ENCODE measurements around the gene C16orf89. TPM values are rescaled to one million over a fixed set of nuclear protein-coding genes. Genes with fewer than 3 reads are reported as not detected.
A peak's percentile ranks its signal among the peaks of the same experiment; 100 is the strongest.
"Not testable (repeated sequence)": the region's sequence is repeated elsewhere in the genome, so short reads cannot be mapped to it uniquely, and the experiment has no call there.

C16orf89 gene
- total and polyA plus RNA-seq, 5 donors: 3.2 to 10.9 (median 9.2) TPM

DNA sequence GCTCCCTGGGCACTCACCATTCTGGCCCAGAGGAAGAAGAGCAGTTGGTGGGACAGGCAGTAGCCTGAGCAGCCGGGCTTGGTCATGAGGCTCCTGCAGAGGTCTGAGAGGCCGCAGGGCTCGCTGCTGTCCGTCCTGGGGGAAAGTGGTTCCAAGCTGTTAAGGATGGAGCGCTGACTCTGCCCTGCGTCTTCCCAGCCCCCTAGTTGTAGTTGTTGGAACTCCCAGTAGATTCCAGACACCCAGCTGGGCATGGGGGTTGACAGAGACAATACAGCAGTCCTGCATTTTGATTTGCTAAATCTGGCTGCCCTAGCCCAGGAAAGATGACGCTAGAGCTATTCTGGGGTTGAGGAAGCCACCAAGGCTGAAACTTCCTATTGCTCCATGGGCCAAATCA lies 7.3 kb downstream of the C16orf89 start:
- H3K27ac ChIP-seq (ENCODE audit: low read length): no peak overlapping the region
- intact Hi-C loops (cut with DNase I): no loop called here
- no peak for ATAC-seq
- H3K4me1 ChIP-seq (ENCODE audit: control insufficient read depth, insufficient read depth, low read length): no peaks in the 10 kb centered on the region
- WGBS: 32% methylated on average over 7 of the region's 7 CpGs
- no peak for DNase-seq
- H3K9me3 ChIP-seq (ENCODE audit: control insufficient read depth, low read length): no peaks in the 10 kb centered on the region
- H3K4me3 ChIP-seq (ENCODE audit: low read length): no peak overlapping the region
- no peaks in the 10 kb centered on the region for H3K27me3 ChIP-seq (ENCODE audit: control insufficient read depth, insufficient read depth)

DNA sequence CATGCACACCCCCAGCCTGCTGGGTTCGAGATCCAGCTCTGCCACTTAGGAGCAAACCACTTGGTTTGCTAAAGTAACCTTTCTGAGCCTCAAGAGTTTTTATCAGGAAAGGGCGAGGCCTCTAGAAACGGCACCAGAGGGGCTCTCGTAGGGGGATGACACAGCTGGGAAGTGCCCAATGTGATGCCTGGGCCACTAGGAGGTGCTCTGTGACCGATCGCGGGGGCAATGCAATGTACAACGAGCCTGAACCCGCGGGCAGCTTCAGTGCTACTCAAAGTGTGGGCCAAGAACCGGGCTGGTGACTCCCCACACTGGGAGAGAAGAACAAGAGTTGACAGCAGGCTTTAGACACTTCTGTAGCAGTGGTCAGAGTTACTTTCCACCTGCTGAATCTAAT lies 9.4 kb downstream of the C16orf89 start:
- no peaks in the 10 kb centered on the region for H3K27me3 ChIP-seq (ENCODE audit: control insufficient read depth, insufficient read depth)
- no peak overlapping the region for H3K4me3 ChIP-seq (ENCODE audit: low read length)
- peak in 1 of 3 donors; percentile 56 for DNase-seq
- no peaks in the 10 kb centered on the region for H3K4me1 ChIP-seq (ENCODE audit: control insufficient read depth, insufficient read depth, low read length)
- ATAC-seq: peak; percentile 43 to 51
- no peaks in the 10 kb centered on the region for H3K9me3 ChIP-seq (ENCODE audit: control insufficient read depth, low read length)
- intact Hi-C loops (cut with DNase I): no loop called here
- no peak overlapping the region for H3K27ac ChIP-seq (ENCODE audit: low read length)
- 12% methylated on average over 11 of the region's 11 CpGs for WGBS

DNA sequence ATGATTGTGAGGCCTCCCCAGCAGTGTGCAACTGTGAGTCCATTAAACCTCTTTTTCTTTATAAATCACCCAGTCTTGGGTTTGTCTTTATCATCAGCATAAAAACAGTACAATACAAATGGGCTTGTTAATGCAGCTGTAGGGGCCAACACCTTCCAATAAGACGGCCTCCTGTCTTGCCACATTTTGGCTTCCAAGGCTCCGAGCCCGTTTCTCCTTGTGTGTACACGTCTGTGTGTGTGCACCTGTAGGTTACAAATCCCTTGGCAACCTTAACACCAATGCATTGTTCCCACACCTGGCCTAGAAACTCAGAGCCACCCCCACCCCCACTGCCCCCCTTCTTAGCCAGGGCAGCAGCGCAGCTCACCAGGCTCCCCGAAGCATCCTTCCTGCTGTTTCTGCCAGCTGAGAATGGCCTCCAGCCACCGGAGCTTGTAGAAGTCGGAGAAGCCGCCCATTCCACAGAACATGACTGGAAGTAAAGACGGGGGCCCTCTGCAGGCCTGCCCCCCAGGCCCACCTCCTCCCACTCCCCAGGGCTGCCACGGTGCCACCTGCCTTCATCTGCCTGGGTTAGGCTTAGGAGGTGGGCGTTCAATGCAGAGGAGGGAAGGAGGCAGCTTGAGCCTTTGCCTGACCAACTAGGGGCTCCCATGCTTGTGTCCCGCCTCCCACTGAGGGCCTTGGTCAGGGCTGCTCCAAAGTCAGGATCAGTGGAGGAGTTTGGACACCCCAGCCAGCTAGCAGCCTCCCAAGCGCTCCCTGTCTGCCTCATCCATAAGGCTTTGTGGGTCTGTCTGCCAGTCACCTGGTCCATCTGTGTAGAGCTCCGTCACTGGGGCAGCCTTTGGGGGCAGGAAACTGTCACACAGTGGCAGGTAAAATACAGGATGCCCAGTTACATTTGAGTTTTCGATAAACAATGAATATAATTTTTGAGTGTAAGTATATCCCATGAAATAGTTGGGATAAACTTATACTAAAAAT lies 10.6 kb downstream of the C16orf89 start:
- DNase-seq (no peak), ATAC-seq (no peak)
- H3K9me3 ChIP-seq (ENCODE audit: control insufficient read depth, low read length): no peaks in the 10 kb centered on the region
- intact Hi-C loops (cut with DNase I): no loop called here
- H3K27me3 ChIP-seq (ENCODE audit: control insufficient read depth, insufficient read depth): no peaks in the 10 kb centered on the region
- H3K4me3 ChIP-seq (ENCODE audit: low read length): no peak overlapping the region
- 88% methylated on average over 16 of the region's 16 CpGs for WGBS
- H3K4me1 ChIP-seq (ENCODE audit: control insufficient read depth, insufficient read depth, low read length): no peaks in the 10 kb centered on the region
- H3K27ac ChIP-seq (ENCODE audit: low read length): no peak overlapping the region

DNA sequence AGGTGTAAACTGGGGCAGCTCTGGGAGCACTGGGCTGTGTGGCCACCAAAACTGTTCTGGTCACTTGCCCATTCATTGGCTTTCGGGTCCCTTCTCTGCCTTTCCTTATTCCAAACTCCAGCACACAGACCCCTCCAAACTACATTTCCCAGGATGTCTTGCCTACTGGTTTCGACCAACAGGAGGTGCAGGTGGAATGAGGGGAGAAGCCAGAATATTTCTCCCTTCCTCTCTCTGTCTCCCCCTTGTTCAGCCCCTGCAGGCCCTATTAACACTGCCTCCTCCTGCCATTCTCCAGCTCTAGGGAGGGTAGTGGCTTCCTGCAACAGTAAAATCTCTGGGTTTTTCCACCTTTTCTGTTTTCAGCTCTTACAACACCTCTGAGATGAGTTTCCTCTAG lies 18.8 kb downstream of the C16orf89 start:
- Histone ChIP-seq H3K4me3 (ENCODE audit: low read length) (no peak overlapping the region), H3K27ac (ENCODE audit: low read length) (no peak overlapping the region), H3K27me3 (ENCODE audit: control insufficient read depth, insufficient read depth) (no peaks in the 10 kb centered on the region), H3K4me1 (ENCODE audit: control insufficient read depth, insufficient read depth, low read length) (no peaks in the 10 kb centered on the region), H3K9me3 (ENCODE audit: control insufficient read depth, low read length) (no peaks in the 10 kb centered on the region)
- WGBS: 79% methylated on average over 2 of the region's 2 CpGs
- intact Hi-C loops (cut with DNase I): no loop called here
- DNase-seq (no peak), ATAC-seq (no peak)

DNA sequence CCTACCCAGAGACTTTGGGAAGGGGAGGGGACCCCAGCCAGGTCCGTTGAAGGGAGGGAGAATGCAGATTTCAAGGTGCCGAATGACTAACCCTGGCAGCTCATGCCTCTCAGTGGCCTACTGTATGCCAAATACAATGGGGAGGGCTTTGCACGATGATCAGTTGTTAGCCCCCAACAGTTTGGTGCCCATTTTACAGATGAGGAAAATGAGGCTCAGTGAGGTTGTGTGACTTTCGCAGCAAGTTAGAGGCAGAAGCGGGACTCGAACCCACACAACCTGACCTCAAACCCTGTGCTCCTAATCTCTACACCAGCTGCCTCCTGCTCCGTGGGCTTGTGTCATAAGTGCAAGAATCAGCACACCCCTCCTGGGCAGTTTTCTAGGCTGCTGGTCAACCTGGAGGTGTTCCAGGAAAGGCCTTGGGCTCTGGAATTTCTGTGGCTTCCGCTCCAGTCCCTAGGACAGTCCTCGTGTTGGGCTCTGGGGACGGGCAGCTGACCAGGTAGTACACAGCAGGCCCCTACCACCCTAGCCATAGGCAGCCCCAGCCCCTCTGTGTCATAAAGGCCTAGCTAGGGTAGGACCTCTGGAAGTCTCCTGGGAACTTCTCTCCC lies 20.1 kb downstream of the C16orf89 start:
- no peak overlapping the region for H3K27ac ChIP-seq (ENCODE audit: low read length)
- no peaks in the 10 kb centered on the region for H3K4me1 ChIP-seq (ENCODE audit: control insufficient read depth, insufficient read depth, low read length)
- 88% methylated on average over 10 of the region's 10 CpGs for WGBS
- peak in 1 of 3 donors; percentile 26 for DNase-seq
- H3K9me3 ChIP-seq (ENCODE audit: control insufficient read depth, low read length): no peaks in the 10 kb centered on the region
- no peak overlapping the region for H3K4me3 ChIP-seq (ENCODE audit: low read length)
- no peak for ATAC-seq
- intact Hi-C loops (cut with DNase I): no loop called here
- H3K27me3 ChIP-seq (ENCODE audit: control insufficient read depth, insufficient read depth): no peaks in the 10 kb centered on the region

DNA sequence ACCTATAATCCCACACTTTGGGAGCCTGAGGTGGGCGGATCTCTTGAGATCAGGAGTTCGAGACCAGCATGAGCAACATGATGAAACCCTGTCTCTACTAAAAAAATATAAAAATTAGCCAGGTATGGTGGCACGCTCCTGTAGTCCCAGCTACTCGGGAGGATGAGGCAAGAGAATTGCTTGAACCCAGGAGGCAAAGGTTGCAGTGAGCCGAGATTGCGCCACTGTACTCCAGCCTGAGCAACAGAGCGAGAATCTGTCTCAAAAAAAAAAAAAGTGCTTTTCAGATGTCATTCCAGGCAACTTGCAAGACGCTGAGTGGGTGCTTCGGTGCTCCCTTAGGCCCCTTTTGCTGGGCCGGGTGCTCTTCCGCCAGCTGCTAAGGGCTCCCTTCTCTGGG lies 21.2 kb downstream of the C16orf89 start:
- ATAC-seq; H3K4me3 ChIP-seq (ENCODE audit: low read length); H3K27me3 ChIP-seq (ENCODE audit: control insufficient read depth, insufficient read depth); H3K27ac ChIP-seq (ENCODE audit: low read length); intact Hi-C loops (cut with DNase I); DNase-seq; H3K9me3 ChIP-seq (ENCODE audit: control insufficient read depth, low read length); H3K4me1 ChIP-seq (ENCODE audit: control insufficient read depth, insufficient read depth, low read length): not testable (repeated sequence)
- WGBS: 93% methylated on average over 11 of the region's 11 CpGs

DNA sequence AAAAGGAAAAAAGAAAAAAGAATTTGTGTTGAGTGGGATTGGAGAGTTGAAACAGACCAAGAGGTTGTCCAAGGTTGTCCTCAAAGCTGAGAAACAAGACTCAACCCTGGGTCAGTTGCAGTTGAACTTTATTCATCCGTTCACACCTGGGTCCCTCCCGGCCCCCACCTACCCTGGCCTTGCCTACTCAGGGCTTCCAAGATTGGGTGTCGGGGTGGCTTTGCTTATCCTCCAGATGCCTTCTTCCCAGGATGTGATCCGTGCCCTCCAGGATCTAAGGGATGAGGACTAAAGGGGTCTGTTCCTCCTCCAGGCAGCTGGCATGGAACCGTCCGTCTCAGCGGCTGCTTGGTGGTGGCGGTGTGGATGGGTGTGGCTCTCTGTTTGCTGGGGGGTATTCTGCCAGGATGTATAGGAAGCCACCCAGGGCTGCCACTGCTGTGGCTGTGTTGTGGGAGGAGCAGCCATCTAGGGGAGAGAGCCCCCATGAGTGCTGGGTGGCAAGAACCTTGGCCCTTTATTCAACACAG lies 21.7 kb downstream of the C16orf89 start:
- DNase-seq: peak in 1 of 3 donors; percentile 28
- WGBS: 93% methylated on average over 8 of the region's 8 CpGs

DNA sequence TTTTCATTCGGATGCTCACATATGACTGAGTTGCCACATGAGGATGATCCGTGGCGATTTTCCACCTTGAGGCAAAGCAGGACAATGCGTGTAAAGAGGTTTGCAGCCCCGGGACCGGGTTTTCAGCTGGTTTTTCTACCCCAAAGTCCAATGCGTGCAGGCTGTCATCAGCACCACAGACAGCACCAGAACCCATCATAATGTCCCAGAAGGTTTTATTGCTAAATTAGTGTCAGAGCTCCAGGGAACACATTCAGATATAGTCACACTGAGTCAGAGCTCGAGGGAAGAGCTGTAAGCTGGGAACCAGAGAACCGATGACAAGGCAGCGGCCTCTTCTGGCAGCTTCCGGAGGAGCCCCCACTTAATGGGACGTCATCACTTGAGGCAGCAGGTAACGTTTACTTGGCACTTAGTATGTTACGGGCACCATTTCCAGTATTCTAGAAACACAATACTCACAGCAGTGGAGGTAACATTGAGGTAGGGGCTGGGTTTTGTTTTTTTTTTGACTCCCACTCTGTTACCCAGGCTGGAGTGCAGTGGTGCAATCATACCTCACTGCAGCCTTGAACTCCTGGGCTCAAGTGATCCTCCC lies 23.1 kb downstream of the C16orf89 start:
- Histone ChIP-seq H3K4me1 (ENCODE audit: control insufficient read depth, insufficient read depth, low read length) (no peaks in the 10 kb centered on the region), H3K27me3 (ENCODE audit: control insufficient read depth, insufficient read depth) (no peaks in the 10 kb centered on the region), H3K9me3 (ENCODE audit: control insufficient read depth, low read length) (no peaks in the 10 kb centered on the region), H3K4me3 (ENCODE audit: low read length) (no peak overlapping the region), H3K27ac (ENCODE audit: low read length) (no peak overlapping the region)
- 71% methylated on average over 14 of the region's 14 CpGs for WGBS
- DNase-seq (peak in 1 of 3 donors; percentile 16), ATAC-seq (no peak)
- intact Hi-C loops (cut with DNase I): no loop called here

More for the DNA sequence above, 21.7 kb downstream of the C16orf89 start:
- no peak for ATAC-seq
- no peaks in the 10 kb centered on the region for H3K4me1 ChIP-seq (ENCODE audit: control insufficient read depth, insufficient read depth, low read length)
- no peaks in the 10 kb centered on the region for H3K9me3 ChIP-seq (ENCODE audit: control insufficient read depth, low read length)
- no peak overlapping the region for H3K27ac ChIP-seq (ENCODE audit: low read length)
- intact Hi-C loops (cut with DNase I): no loop called here
- no peaks in the 10 kb centered on the region for H3K27me3 ChIP-seq (ENCODE audit: control insufficient read depth, insufficient read depth)
- no peak overlapping the region for H3K4me3 ChIP-seq (ENCODE audit: low read length)

DNA sequence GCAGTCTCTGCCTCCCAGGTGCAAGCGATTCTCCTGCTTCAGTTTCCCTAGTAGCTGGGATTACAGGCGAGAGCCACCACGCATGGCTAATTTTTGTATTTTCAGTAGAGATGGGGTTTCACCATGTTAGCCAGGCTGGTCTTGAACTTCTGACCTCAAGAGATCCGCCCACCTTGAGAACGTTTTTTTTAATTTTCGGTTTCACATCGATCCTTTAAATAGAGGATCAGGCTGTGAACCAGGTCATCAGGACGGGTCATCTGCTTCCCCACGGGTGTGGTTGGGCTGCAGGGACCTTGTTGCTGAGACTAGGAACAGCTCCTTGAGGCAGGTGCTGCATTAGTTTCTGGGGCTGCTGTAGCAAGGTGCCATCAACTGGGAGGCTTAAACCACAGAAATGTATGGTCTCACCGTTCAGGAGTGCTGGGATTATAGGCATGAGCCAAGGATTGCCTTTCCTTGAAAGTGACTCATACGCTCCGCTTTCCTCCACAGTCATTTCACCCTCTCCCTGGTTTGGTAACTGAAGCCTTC lies 24.1 kb downstream of the C16orf89 start:
- no peaks in the 10 kb centered on the region for H3K9me3 ChIP-seq (ENCODE audit: control insufficient read depth, low read length)
- no peak overlapping the region for H3K27ac ChIP-seq (ENCODE audit: low read length)
- peak in 1 of 3 donors; percentile 9 for DNase-seq
- H3K4me3 ChIP-seq (ENCODE audit: low read length): no peak overlapping the region
- intact Hi-C loops (cut with DNase I): no loop called here
- no peaks in the 10 kb centered on the region for H3K4me1 ChIP-seq (ENCODE audit: control insufficient read depth, insufficient read depth, low read length)
- ATAC-seq: no peak
- 76% methylated on average over 12 of the region's 12 CpGs for WGBS
- no peaks in the 10 kb centered on the region for H3K27me3 ChIP-seq (ENCODE audit: control insufficient read depth, insufficient read depth)

DNA sequence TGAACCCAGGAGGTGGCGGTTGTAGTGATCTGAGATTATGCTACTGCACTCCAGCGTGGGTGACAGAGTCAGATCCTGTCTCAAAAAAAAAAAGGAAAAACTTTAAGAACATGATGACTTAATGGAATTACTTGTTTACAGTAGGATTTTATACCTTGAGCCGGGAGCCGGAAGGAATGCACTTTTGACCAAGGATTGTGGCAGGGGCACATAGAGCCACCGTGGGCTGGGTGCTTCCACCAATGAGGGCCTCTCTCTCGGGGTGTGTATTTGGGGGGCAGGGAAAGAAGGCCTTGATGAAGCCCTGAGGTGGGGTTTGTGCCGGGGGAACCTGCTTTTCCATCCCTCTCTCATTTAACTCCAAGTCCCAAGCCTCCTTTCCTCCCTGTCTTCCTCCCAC lies 25.3 kb downstream of the C16orf89 start:
- no peak for DNase-seq
- intact Hi-C loops (cut with DNase I): no loop called here

More for the DNA sequence above, 25.3 kb downstream of the C16orf89 start:
- Histone ChIP-seq H3K9me3 (ENCODE audit: control insufficient read depth, low read length) (no peaks in the 10 kb centered on the region), H3K4me3 (ENCODE audit: low read length) (no peak overlapping the region), H3K27ac (ENCODE audit: low read length) (no peak overlapping the region), H3K4me1 (ENCODE audit: control insufficient read depth, insufficient read depth, low read length) (no peaks in the 10 kb centered on the region), H3K27me3 (ENCODE audit: control insufficient read depth, insufficient read depth) (no peaks in the 10 kb centered on the region)
- ATAC-seq: no peak
- WGBS: 78% methylated on average over 7 of the region's 7 CpGs

All from right cardiac atrium (tissue), 5 donors.